Mucosa of descending colon (tissue), 3 donors: Measurements from ENCODE around the gene B3GNT7. TPM values are rescaled to one million over a fixed set of nuclear protein-coding genes. Genes with fewer than 3 reads are reported as not detected.
A peak's percentile ranks its signal among the peaks of the same experiment; 100 is the strongest.

Experiments
- ATAC-seq: fragments of 200-7000 bp; cut with Tn5 transposase; one replicate; pipeline ENCODE4 v1.9.1; 2020; ENCODE audit warnings: mild to moderate bottlenecking, moderate library complexity
- DNase-seq, 3 donors: peaks; one replicate each; pipeline ENCODE4 v3.0.0-alpha.2; 2020
- H3K36me3 ChIP-seq: fragments of 200-600 bp; one replicate; pipeline ENCODE4 v1.8.0; 2021; ENCODE audit warnings: low read depth, mild to moderate bottlenecking
- H3K4me1 ChIP-seq: fragments of 200-600 bp; one replicate; pipeline ENCODE4 v1.8.0; 2021; ENCODE audit warnings: low read depth, mild to moderate bottlenecking
- H3K4me3 ChIP-seq: fragments of 200-600 bp; one replicate; pipeline ENCODE4 v1.8.0; 2021; ENCODE audit warnings: mild to moderate bottlenecking
- H3K9me3 ChIP-seq: fragments of 200-600 bp; one replicate; pipeline ENCODE4 v1.8.0; 2021; ENCODE audit warnings: mild to moderate bottlenecking
- CTCF ChIP-seq: fragments of 200-600 bp; IDR thresholded peaks from one replicate; pipeline ENCODE4 v1.8.0; 2022; ENCODE audit warnings: antibody characterized with exemption, mild to moderate bottlenecking
- intact Hi-C, 2 donors: fragments of 100-400 bp; cut with DNase I in 1 of 2; cut with micrococcal nuclease in 1 of 2; formaldehyde crosslinking; loops; one replicate each; pipeline versions ENCODE4 v1.11.0 to v1.11.1; 2022; cut with DNase I, micrococcal nuclease
- total RNA-seq, 3 donors: library from RNA; stranded (reverse); fragmentation: NEBNext Ultra II Directional in 2 of 3; extraction: Animal tissue kit (Norgen Biotek cat#: 25700) in 2 of 3; gene quantifications; one replicate each; pipeline versions ENCODE4 v1.2.1 to v1.2.4, GENCODE V29; 2021 to 2023
- donor health status: DM: no; HTN: no; CAD: no; lungs with moderate emphysema.
- donor health status: DM: no; HTN: no; CAD: no.
- donor health status: DM: no; HTN: yes; CAD: no.

The B3GNT7 gene
- total RNA-seq, 3 donors from 2014 or later = 77.7 to 330 (median 149) TPM

GRCh38 chr2:231369580-231370428, 25.7 kb upstream of the B3GNT7 start:
- intact Hi-C loops = no loop called here
- peak in 2 of 3 donors; percentile 30 to 43 for DNase-seq
- no peak for TF ChIP-seq CTCF

GRCh38 chr2:231370429-231370748, 25.1 kb upstream of the B3GNT7 start:
- Histone ChIP-seq H3K4me1 (no peaks in the 10 kb centered on the region), H3K36me3 (no peaks in the 10 kb centered on the region), H3K9me3 (no peaks in the 10 kb centered on the region), H3K4me3 (no peak overlapping the region)
- ATAC-seq = no peak
- DNase-seq = peak in 2 of 3 donors; percentile 26 to 34
- intact Hi-C loops = no loop called here
- no peak for TF ChIP-seq CTCF

More at GRCh38 chr2:231369580-231370428, 25.7 kb upstream of the B3GNT7 start:
- H3K9me3 ChIP-seq = no peaks in the 10 kb centered on the region
- ATAC-seq = no peak
- no peaks in the 10 kb centered on the region for H3K36me3 ChIP-seq
- H3K4me3 ChIP-seq = no peak overlapping the region
- H3K4me1 ChIP-seq = no peaks in the 10 kb centered on the region

- ATAC-seq (no peak), DNase-seq (peak in 2 of 3 donors; percentile 23 to 46)
- Histone ChIP-seq H3K4me3 (no peak overlapping the region), H3K9me3 (no peaks in the 10 kb centered on the region), H3K4me1 (no peaks in the 10 kb centered on the region), H3K36me3 (no peaks in the 10 kb centered on the region)
- intact Hi-C loops = no loop called here
- no peak for TF ChIP-seq CTCF
These were observed 24.6 kb upstream of the B3GNT7 start for GRCh38 chr2:231370749-231371429.

GRCh38 chr2:231371430-231372054, 24.0 kb upstream of the B3GNT7 start:
- Histone ChIP-seq H3K4me1 (no peaks in the 10 kb centered on the region), H3K36me3 (no peaks in the 10 kb centered on the region), H3K4me3 (no peak overlapping the region), H3K9me3 (no peaks in the 10 kb centered on the region)
- TF ChIP-seq CTCF = no peak
- intact Hi-C loops = no loop called here
- no peak for ATAC-seq
- DNase-seq = peak in 2 of 3 donors; percentile 17 to 44

GRCh38 chr2:231372326-231372725, 23.2 kb upstream of the B3GNT7 start:
- no peak overlapping the region for H3K4me3 ChIP-seq
- H3K36me3 ChIP-seq = no peaks in the 10 kb centered on the region
- H3K9me3 ChIP-seq = no peaks in the 10 kb centered on the region
- TF ChIP-seq CTCF = no peak
- DNase-seq (peak in 2 of 3 donors; percentile 23 to 37), ATAC-seq (no peak)
- intact Hi-C loops = no loop called here
- H3K4me1 ChIP-seq = no peaks in the 10 kb centered on the region
